SU-DHL-6 (cell line): ENCODE measurements around the gene TNPO1.

Experiments
- H2AFZ ChIP-seq: fragments of 200-600 bp; sonication (generic); 2 replicates; pipeline ENCODE4 v1.6.1; 2014; ENCODE audit warnings: low read depth, mild to moderate bottlenecking, moderate library complexity, mixed read lengths, antibody characterized with exemption, low read length; ENCODE audit not compliant: severe bottlenecking
- H3F3A ChIP-seq: fragments of 200-600 bp; shearing (Covaris generic); 2 replicates; pipeline ENCODE4 v1.6.0; 2016; ENCODE audit warnings: antibody characterized with exemption, mild to moderate bottlenecking; ENCODE audit not compliant: insufficient read depth
- H3K27ac ChIP-seq: fragments of 200-600 bp; sonication (generic); 2 replicates; pipeline ENCODE4 v1.5.1; 2016; ENCODE audit warnings: low read depth, mild to moderate bottlenecking, low read length, moderate library complexity, mixed read lengths
- H3K27me3 ChIP-seq: fragments of 200-600 bp; sonication (generic), shearing (Covaris generic); 2 replicates; pipeline ENCODE4 v1.6.0; 2014; ENCODE audit warnings: mild to moderate bottlenecking, low read length
- H3K36me3 ChIP-seq: fragments of 200-600 bp; sonication (generic); 2 replicates; pipeline ENCODE4 v1.6.1; 2014; ENCODE audit warnings: mild to moderate bottlenecking, low read length, mixed read lengths
- H3K4me2 ChIP-seq: fragments of 300-600, 200-600 bp; shearing (Covaris generic), sonication (generic); 2 replicates; pipeline ENCODE4 v1.6.0; 2014; ENCODE audit warnings: low read length, low read depth, mild to moderate bottlenecking; ENCODE audit not compliant: poor library complexity, severe bottlenecking
- H3K4me3 ChIP-seq: fragments of 200-600 bp; sonication (generic); 2 replicates; pipeline ENCODE4 v1.5.1; 2014; ENCODE audit warnings: antibody characterized with exemption, low read length, mild to moderate bottlenecking, mixed read lengths; ENCODE audit not compliant: insufficient read depth, poor library complexity, severe bottlenecking
- H3K79me2 ChIP-seq: fragments of 200-600 bp; sonication (generic); 2 replicates; pipeline ENCODE4 v1.6.1; 2014; ENCODE audit warnings: mild to moderate bottlenecking, low read length, moderate library complexity; ENCODE audit not compliant: insufficient read depth
- H3K9ac ChIP-seq: fragments of 200-600 bp; sonication (generic); 2 replicates; pipeline ENCODE4 v1.7.0; 2014; ENCODE audit warnings: mild to moderate bottlenecking, low read length
- H3K9me2 ChIP-seq: fragments of 200-600 bp; sonication (generic); replicated peaks from 2 replicates; pipeline ENCODE4 v1.6.1; 2014; ENCODE audit warnings: low read length; ENCODE audit not compliant: insufficient read depth
- H3K9me3 ChIP-seq: fragments of 200-600 bp; sonication (generic); 2 replicates; pipeline ENCODE4 v1.6.1; 2014; ENCODE audit warnings: low read length, mixed read lengths; ENCODE audit not compliant: insufficient read depth
- H4K20me1 ChIP-seq: fragments of 200-600 bp; sonication (generic); 2 replicates; pipeline ENCODE4 v1.6.1; 2014; ENCODE audit warnings: low read depth, mild to moderate bottlenecking, antibody characterized with exemption, low read length, moderate library complexity, mixed read lengths
- EZH2phosphoT487 ChIP-seq: fragments of 200-600 bp; sonication (generic), shearing (Covaris generic); conservative IDR thresholded peaks from 2 replicates; pipeline ENCODE4 v1.6.1; 2018; ENCODE audit warnings: mild to moderate bottlenecking, antibody characterized with exemption, low read length, moderate library complexity, mixed read lengths
- TF ChIP-seq, protein P1 (sequence below): fragments of 200-600 bp; sonication (generic); IDR thresholded peaks from one replicate; pipeline ENCODE4 v1.5.1; 2017; ENCODE audit warnings: antibody characterized with exemption, mild to moderate bottlenecking, low read length, moderate library complexity; ENCODE audit not compliant: insufficient read depth, poor library complexity, severe bottlenecking

The TNPO1 gene

DNA sequence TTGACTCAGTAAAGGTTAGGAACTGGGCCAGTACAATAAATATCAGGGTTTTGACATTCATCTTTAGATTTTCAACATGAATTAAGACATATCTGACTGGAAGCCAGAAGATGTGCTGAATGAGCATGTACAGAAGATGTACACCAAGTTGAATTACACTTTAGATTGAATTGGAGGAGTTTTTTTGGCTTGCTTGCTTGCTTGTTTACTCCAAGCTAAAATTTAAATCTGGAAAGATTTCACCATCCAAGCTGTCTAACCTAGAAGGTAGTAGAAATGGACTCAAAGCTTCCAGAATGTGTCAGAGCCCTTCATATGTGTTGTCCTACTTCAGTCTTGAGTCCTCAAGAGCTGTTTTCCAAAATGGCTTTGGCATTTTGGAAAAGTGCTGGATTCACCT, 90.3 kb downstream of the TNPO1 start:
- TF ChIP-seq EZH2phosphoT487, result no peak
- H3K9ac ChIP-seq, result no peak overlapping the region
- H4K20me1 ChIP-seq, result peaks cover 5% of the 10 kb centered on the region; the same call in 1 of the 2 replicates

GRCh38 chr5:72908664-72909063, 92.2 kb downstream of the TNPO1 start:
- Histone ChIP-seq H3K79me2 (no peaks in the 10 kb centered on the region), H3K9me3 (no peaks in the 10 kb centered on the region), H4K20me1 (peaks cover 3% of the 10 kb centered on the region; the same call in 1 of the 2 replicates), H3K36me3 (peaks cover 39% of the 10 kb centered on the region), H3K27me3 (no peaks in the 10 kb centered on the region), H3K9me2 (no peaks in the 10 kb centered on the region), H3K4me3 (no peak overlapping the region), H3F3A (0 out of 2 replicates have a peak, but pooled peaks cover 3% of the 10 kb centered on the region), H3K9ac (no peak overlapping the region), H2AFZ (no peak overlapping the region), H3K4me2 (no peak overlapping the region), H3K27ac (no peak overlapping the region)
- no peak for TF ChIP-seq EZH2phosphoT487
- TF ChIP-seq, protein P1, sequence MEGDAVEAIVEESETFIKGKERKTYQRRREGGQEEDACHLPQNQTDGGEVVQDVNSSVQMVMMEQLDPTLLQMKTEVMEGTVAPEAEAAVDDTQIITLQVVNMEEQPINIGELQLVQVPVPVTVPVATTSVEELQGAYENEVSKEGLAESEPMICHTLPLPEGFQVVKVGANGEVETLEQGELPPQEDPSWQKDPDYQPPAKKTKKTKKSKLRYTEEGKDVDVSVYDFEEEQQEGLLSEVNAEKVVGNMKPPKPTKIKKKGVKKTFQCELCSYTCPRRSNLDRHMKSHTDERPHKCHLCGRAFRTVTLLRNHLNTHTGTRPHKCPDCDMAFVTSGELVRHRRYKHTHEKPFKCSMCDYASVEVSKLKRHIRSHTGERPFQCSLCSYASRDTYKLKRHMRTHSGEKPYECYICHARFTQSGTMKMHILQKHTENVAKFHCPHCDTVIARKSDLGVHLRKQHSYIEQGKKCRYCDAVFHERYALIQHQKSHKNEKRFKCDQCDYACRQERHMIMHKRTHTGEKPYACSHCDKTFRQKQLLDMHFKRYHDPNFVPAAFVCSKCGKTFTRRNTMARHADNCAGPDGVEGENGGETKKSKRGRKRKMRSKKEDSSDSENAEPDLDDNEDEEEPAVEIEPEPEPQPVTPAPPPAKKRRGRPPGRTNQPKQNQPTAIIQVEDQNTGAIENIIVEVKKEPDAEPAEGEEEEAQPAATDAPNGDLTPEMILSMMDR, result no peak

More for the DNA sequence above, 90.3 kb downstream of the TNPO1 start:
- Histone ChIP-seq H3F3A (0 out of 2 replicates have a peak, but pooled peaks cover 6% of the 10 kb centered on the region), H3K27ac (no peak overlapping the region), H3K9me3 (no peaks in the 10 kb centered on the region), H2AFZ (no peak overlapping the region), H3K27me3 (no peaks in the 10 kb centered on the region), H3K4me3 (no peak overlapping the region), H3K9me2 (no peaks in the 10 kb centered on the region), H3K36me3 (peaks cover 54% of the 10 kb centered on the region), H3K4me2 (no peak overlapping the region), H3K79me2 (no peaks in the 10 kb centered on the region)

DNA sequence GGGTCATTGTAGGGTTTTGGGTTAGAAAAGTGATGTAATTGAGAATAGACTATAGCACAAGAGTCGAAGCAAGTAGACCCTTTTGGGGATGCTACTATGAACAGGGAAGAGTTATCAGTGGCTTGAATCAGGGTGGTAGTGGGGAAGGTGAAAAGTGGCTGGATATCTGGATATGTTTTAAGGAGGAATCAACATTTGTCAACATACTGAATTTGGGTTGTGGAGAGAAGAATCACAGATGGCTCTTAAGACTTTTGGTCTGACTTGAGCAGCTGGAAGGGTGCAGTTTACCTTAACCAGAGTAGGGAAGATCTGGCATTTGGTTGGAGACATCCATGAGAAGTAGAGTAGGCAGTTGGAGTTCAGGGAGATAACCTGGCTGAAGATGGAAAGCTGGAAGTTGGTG, 100.9 kb downstream of the TNPO1 start:
- no peak overlapping the region for H3K4me2 ChIP-seq
- no peak overlapping the region for H3K4me3 ChIP-seq
- TF ChIP-seq, protein P1, result no peak
- TF ChIP-seq EZH2phosphoT487, result no peak
- no peak overlapping the region for H3K27ac ChIP-seq
- H3K9me3 ChIP-seq, result no peaks in the 10 kb centered on the region
- H3K9me2 ChIP-seq, result no peaks in the 10 kb centered on the region
- H3K9ac ChIP-seq, result no peak overlapping the region
- H3K79me2 ChIP-seq, result no peaks in the 10 kb centered on the region
- H3F3A ChIP-seq, result peaks cover 9% of the 10 kb centered on the region; the same call in 1 of the 2 replicates
- H4K20me1 ChIP-seq, result peaks cover 3% of the 10 kb centered on the region; the same call in 1 of the 2 replicates
- no peak overlapping the region for H2AFZ ChIP-seq
- H3K27me3 ChIP-seq, result no peaks in the 10 kb centered on the region
- peaks cover 5% of the 10 kb centered on the region; the same call in 1 of the 2 replicates for H3K36me3 ChIP-seq

DNA sequence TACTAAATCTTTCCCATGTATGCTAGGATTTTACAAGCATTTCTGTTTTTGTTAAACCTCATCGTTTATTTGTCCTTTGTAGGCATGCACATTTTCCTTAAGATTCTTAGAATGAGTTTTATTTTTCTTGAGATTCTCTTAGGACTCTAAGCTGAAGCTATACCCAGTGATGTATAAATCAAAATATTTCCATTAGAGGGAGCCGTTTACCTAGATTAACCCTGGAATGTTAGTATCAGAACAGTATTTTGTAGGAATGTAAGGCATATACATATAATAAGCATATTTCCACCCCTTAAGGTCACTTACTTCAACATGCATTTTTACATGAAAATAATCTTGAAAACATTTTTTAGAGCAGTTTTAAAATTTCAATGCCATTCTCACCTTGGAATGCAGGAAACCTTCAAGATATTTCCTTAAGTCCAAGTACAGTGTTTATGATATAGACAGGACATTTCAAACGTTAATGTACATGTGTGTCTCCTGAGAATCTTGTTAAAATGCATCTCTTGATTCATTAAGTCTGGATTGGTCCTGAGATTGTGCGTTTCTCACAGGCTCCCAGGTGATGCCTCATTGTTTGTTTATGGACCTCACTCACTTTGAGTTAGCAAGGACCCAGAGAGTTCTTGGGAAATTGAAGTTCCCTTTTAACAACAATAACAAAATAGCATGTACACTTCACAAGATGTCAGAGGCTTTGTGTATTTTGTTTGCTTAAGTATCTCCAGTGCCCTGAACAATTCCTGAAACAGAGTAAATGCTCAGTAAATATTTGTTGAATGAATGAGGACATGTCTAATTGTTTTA, 104.4 kb downstream of the TNPO1 start:
- H3K4me2 ChIP-seq, result no peak overlapping the region
- TF ChIP-seq, protein P1, result no peak
- no peak for TF ChIP-seq EZH2phosphoT487
- H3K4me3 ChIP-seq, result no peak overlapping the region
- H3F3A ChIP-seq, result peaks cover 9% of the 10 kb centered on the region; the same call in 1 of the 2 replicates
- H4K20me1 ChIP-seq, result no peaks in the 10 kb centered on the region
- H3K9me3 ChIP-seq, result no peaks in the 10 kb centered on the region
- no peak overlapping the region for H3K9ac ChIP-seq
- H3K27me3 ChIP-seq, result no peaks in the 10 kb centered on the region
- H3K9me2 ChIP-seq, result no peaks in the 10 kb centered on the region
- no peaks in the 10 kb centered on the region for H3K79me2 ChIP-seq
- no peak overlapping the region for H3K27ac ChIP-seq
- no peak overlapping the region for H2AFZ ChIP-seq
- no peaks in the 10 kb centered on the region for H3K36me3 ChIP-seq
